Heart left ventricle (tissue), 13 donors: ENCODE measurements around the gene MYO1H.

ENCODE experiments used
- CTCF ChIP-seq, 12 donors: fragments of 200-600 bp; sonication (generic) in 4 of 12; IDR thresholded peaks; one replicate each; pipeline versions ENCODE4 v1.5.0 to v1.8.0; 2018 to 2022; ENCODE audit warnings: antibody characterized with exemption in 12 of 12, mild to moderate bottlenecking in 5 of 12
- POLR2A ChIP-seq, 2 donors: fragments of 450-650 bp; IDR thresholded peaks; one replicate each; pipeline ENCODE4 v1.6.1; 2017; ENCODE audit warnings: antibody characterized with exemption in 2 of 2, mild to moderate bottlenecking in 2 of 2, moderate library complexity in 2 of 2
- donor health status: ischemic (EF 13 %, LVEDD 7.1; RV severe dilation, severe dysfunction).
- donor health status: DM: no; HTN: yes; CAD: no.
- donor health status: DM: no; HTN: no; CAD: no.
- donor health status: ischemic (EF 25% LVEDD 6.9; RV normal size, moderate dysfunction).
- donor health status: ischemic (EF 25% LVEDD 5.7; RV mildly dilated, moderate dysfunction).
- donor health status: ischemic (EF 35%, LVEDD 5.7; RV mildly dilated, moderate dysfunction).
- donor health status: nonischemic (EF 11% LVEDD 7.7; RV severe dilation, severe dysfunction).
- donor health status: DM: yes; HTN: yes; CAD: no.
- donor health status: PGD.
- donor health status: ischemic (EF 29% LVEDD 5.4; RV normal size, mild dysfunction).
- donor health status: nonischemic (EF 23%, LVEDD 6.1; RV moderate dilation, normal function).

- TF ChIP-seq POLR2A (IDR thresholded peaks at IDR 0.05) (no peak), CTCF (IDR thresholded peaks at IDR 0.05) (no peak)
These were observed 108.0 kb downstream of the MYO1H start for GRCh38 chr12:109455706-109456105.
